Pancreas (tissue), 10 donors: ENCODE results near the gene RAB1A. TPM values are rescaled to one million over a fixed set of nuclear protein-coding genes. Genes with fewer than 3 reads are reported as not detected.

Experiments used
- ATAC-seq, 4 donors: fragments of 200-7000 bp; cut with Tn5 transposase; one replicate each; pipeline versions ENCODE4 v1.8.0 to v1.9.1; 2020; ENCODE audit warnings: mild to moderate bottlenecking in 4 of 4, moderate library complexity in 4 of 4
- DNase-seq, 6 donors: peaks; one replicate each; pipeline ENCODE4 v3.0.0-alpha.2; 2020
- FAIRE-seq: peaks from 2 replicates; lab custom pipeline; 2012; peaks lifted over from hg19 to GRCh38; lab: Jason Lieb, UNC
- H3K27ac ChIP-seq, 4 donors: fragments of 200-600 bp; sonication (generic); 1 replicate in 3 of 4; 2 replicates in 1 of 4; pipeline versions ENCODE4 v1.5.0 to v1.8.0; 2020
- H3K27me3 ChIP-seq, 4 donors: fragments of 200-600 bp; one replicate each; pipeline ENCODE4 v1.8.0; 2021
- H3K36me3 ChIP-seq, 3 donors: fragments of 200-600 bp; sonication (generic) in 1 of 3; one replicate each; pipeline versions ENCODE4 v1.5.0 to v1.8.0; 2020 to 2021
- H3K4me1 ChIP-seq, 3 donors: fragments of 200-600 bp; one replicate each; pipeline ENCODE4 v1.8.0; 2021
- H3K4me3 ChIP-seq, 4 donors: fragments of 200-600 bp; sonication (generic) in 2 of 4; one replicate each; pipeline versions ENCODE4 v1.5.0 to v1.8.0; 2020 to 2021
- H3K9me3 ChIP-seq, 4 donors: fragments of 200-600 bp; one replicate each; pipeline ENCODE4 v1.8.0; 2021
- CTCF ChIP-seq, 4 donors: fragments of 200-600 bp; sonication (generic) in 3 of 4; IDR thresholded peaks; one replicate each; pipeline versions ENCODE4 v1.5.0 to v1.8.0; 2021; ENCODE audit warnings: antibody characterized with exemption in 4 of 4
- WGBS, 2 donors: extraction: QIAGEN DNeasy Blood & Tissue Kit; methylation state at CpG; one replicate each; pipeline ENCODE4 v1.1.7; 2013; 5-methylcytosine and 5-hydroxymethylcytosine counted together
- intact Hi-C, 3 donors: fragments of 100-400 bp; cut with DNase I; formaldehyde crosslinking; loops; one replicate each; pipeline versions ENCODE4 v1.11.1 to v1.14.2; 2022
- polyA plus RNA-seq, 2 donors: library from polyadenylated mRNA; stranded (reverse); fragments of 200-250 nt; gene quantifications; one replicate each; pipeline ENCODE4 v1.2.3, GENCODE V29; 2013
- total RNA-seq, 6 donors: library from RNA; stranded (reverse); fragmentation: NEBNext Ultra II Directional in 4 of 6; extraction: Animal tissue kit (Norgen Biotek cat#: 25700) in 4 of 6; gene quantifications; one replicate each; pipeline versions ENCODE4 v1.2.1 to v1.2.4, GENCODE V29; 2021 to 2023
- donor health status: healthy with polysubstance abuse.
- donor health status: DM: no; HTN: no; CAD: no; lungs with moderate emphysema.
- donor health status: DM: no; HTN: no; CAD: no.
- donor health status: control.
- donor health status: control.
- donor health status: Bipolar disorder and iron deficiency.
- donor health status: DM: yes; HTN: yes; CAD: no.
- donor health status: DM: no; HTN: no; CAD: no.
- donor health status: DM: no; HTN: no; CAD: no.
- donor health status: DM: yes; HTN: yes; CAD: no.

Gene RAB1A
- total and polyA plus RNA-seq, 8 donors = 43.1 to 84.0 (median 67.5) TPM

GRCh38 chr2:65061146-65061909 is 68.6 kb downstream of the RAB1A start:
- TF ChIP-seq CTCF (IDR thresholded peaks at IDR 0.05) = no peak
- peak in 4 of 6 donors; percentile 60 to 73 (median 64) for DNase-seq
- no peak for FAIRE-seq
- Histone ChIP-seq H3K4me3 (no peak overlapping the region), H3K36me3 (no peaks in the 10 kb centered on the region), H3K27ac (peak overlapping the region; percentile 64 to 93 (median 78)), H3K27me3 (no peaks in the 10 kb centered on the region), H3K9me3 (no peaks in the 10 kb centered on the region), H3K4me1 (peaks cover 42 to 58% (median 44%) of the 10 kb centered on the region in 3 donors)
- ATAC-seq = peak; percentile 25 to 58 (median 41)
- intact Hi-C loops = loop anchor here in 1 of 3 donors (10.0 kb wide), 1 partner anchor 113 kb away; no protein-coding TSS in a partner anchor
- WGBS, 2 donors = 40 to 43% methylated on average over 7 of the region's 7 CpGs

- H3K27me3 ChIP-seq = no peaks in the 10 kb centered on the region
- no peak overlapping the region for H3K4me3 ChIP-seq
- no peak for FAIRE-seq
- no peaks in the 10 kb centered on the region for H3K36me3 ChIP-seq
- no peak for DNase-seq
- ATAC-seq = no peak
- peaks cover 37 to 53% (median 41%) of the 10 kb centered on the region in 3 donors for H3K4me1 ChIP-seq
- no peaks in the 10 kb centered on the region for H3K9me3 ChIP-seq
- peak overlapping the region in 3 of 4 donors; percentile 16 to 93 (median 78) for H3K27ac ChIP-seq
- intact Hi-C loops = no loop called here
- no peak for TF ChIP-seq CTCF (IDR thresholded peaks at IDR 0.05)
- 60 to 61% methylated on average over 1 of the region's 1 CpG for WGBS, 2 donors
These were observed 70.8 kb downstream of the RAB1A start for GRCh38 chr2:65059071-65059470.

GRCh38 chr2:65057391-65058052 is 72.4 kb downstream of the RAB1A start:
- intact Hi-C loops = no loop called here
- Histone ChIP-seq H3K4me1 (peaks cover 37 to 47% (median 41%) of the 10 kb centered on the region in 3 donors), H3K4me3 (peak overlapping the region in 3 of 4 donors; percentile 90 to 95 (median 93)), H3K27me3 (no peaks in the 10 kb centered on the region), H3K9me3 (no peaks in the 10 kb centered on the region), H3K36me3 (no peaks in the 10 kb centered on the region), H3K27ac (peak overlapping the region; percentile 53 to 93 (median 80))
- FAIRE-seq (no peak), ATAC-seq (peak in 2 of 4 donors; percentile 1 to 15), DNase-seq (no peak)
- no peak for TF ChIP-seq CTCF (IDR thresholded peaks at IDR 0.05)
- WGBS, 2 donors = 32 to 47% methylated on average over 6 of the region's 6 CpGs

- H3K27me3 ChIP-seq = no peaks in the 10 kb centered on the region
- 1 to 3% methylated on average over 5 of the region's 5 CpGs for WGBS, 2 donors
- H3K9me3 ChIP-seq = no peaks in the 10 kb centered on the region
- ATAC-seq = no peak
- no peaks in the 10 kb centered on the region for H3K36me3 ChIP-seq
- H3K4me3 ChIP-seq = peak overlapping the region; percentile 62 to 95 (median 92)
- TF ChIP-seq CTCF (IDR thresholded peaks at IDR 0.05) = no peak
- intact Hi-C loops = no loop called here
- peak overlapping the region; percentile 53 to 93 (median 80) for H3K27ac ChIP-seq
- H3K4me1 ChIP-seq = peaks cover 37 to 46% (median 40%) of the 10 kb centered on the region in 3 donors
- DNase-seq = no peak
- no peak for FAIRE-seq
These were observed 72.9 kb downstream of the RAB1A start for GRCh38 chr2:65057054-65057375.
